HG03139 (cell line): ENCODE measurements around the gene CFAP90.

ENCODE experiments used
- ATAC-seq: cut with Tn5 transposase; IDR thresholded peaks from one replicate; pipeline ENCODE4 v1.9.1; 2021; ENCODE audit not compliant: unreplicated experiment

The CFAP90 gene, protein sequence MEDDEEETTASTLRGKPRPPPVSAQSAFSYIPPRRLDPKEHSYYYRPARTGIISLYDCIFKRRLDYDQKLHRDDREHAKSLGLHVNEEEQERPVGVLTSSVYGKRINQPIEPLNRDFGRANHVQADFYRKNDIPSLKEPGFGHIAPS

DNA sequence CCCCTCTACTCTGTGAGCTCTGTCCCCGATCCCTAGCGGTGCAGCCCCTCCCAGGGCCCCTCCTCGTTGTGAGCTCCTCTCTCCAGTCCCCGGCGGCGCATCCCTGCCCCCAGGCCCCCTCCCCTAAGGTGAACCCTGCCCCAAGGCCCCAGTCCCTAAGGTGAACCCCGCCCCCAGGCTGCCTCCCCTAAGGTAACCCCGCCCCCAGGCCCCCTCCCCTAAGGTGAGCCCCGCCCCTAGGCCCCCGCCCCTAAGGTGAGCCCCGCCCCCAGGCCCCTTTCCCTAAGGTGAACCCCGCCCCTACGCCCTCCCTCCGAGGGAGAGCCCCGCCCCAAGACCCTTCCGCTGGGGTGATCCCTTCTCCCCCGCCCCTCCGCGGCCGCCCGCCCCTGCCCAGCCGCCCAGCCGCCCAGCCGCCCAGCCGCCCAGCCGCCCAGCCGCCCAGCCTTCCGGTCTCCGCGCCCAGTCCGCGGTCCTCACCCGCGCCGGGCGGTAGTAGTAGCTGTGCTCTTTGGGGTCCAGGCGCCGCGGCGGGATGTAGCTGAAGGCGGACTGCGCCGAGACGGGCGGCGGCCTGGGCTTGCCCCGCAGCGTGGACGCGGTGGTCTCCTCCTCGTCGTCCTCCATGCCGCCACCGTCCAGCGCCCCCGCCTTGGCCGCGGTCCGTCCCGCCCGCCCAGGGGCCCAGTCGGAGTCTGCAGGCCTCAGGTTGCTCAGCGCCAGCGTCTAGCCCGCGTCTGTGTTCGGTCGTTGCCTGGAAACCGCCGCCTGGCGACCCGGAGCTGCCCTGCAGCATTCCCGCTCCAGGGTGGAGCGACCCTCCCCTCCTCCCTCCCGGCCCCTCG is at the start of gene CFAP90:
Gene CFAP90 (minus strand): TSS at position 739 of the 845 bp plus-strand sequence. CDS start 112 bp downstream, at position 627.
- ATAC-seq, result no peak

DNA sequence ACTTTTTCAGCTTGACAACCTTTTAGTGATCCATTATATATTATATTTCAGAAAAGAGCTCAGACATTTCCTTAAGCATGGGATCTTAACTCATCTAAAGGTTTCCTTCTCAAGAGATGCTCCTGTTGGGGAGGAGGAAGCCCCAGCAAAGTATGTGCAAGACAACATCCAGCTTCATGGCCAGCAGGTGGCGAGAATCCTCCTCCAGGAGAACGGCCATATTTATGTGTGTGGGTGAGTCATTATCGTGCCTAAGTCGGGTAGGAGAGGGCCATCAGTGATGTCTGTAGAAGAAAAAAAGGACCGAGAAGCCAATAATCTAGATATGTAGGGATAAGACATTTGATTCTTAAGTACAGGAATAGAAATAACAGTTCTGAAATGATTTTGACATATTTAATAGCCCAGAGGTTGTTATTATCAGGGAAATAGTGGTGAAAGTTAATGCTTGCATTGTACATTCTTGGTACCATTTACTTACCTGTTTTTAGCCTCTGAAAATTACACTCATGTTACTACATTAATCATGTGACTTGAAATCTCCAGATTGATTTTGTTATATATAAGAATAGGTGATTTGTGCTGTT is 46.2 kb upstream of the CFAP90 start:
- no peak for ATAC-seq

DNA sequence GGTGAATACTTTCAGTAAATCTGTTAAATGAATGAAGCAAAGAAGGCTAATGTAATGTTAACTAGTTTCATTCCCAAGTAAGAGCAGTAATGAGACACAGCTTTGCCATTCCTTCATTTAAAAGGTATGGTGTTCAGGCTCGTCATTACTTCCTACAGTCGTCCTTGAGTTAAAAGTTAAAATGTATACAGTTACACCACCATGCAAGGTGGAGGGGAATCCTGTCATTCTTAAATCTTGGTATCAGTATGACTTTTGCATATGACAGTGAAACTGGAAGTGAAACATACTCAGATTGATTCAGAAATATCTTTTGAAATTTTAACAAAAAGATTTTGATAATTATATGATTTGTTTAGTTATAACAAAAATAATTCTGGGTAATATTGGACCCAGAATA is 43.9 kb upstream of the CFAP90 start:
- peak; percentile 96 for ATAC-seq

DNA sequence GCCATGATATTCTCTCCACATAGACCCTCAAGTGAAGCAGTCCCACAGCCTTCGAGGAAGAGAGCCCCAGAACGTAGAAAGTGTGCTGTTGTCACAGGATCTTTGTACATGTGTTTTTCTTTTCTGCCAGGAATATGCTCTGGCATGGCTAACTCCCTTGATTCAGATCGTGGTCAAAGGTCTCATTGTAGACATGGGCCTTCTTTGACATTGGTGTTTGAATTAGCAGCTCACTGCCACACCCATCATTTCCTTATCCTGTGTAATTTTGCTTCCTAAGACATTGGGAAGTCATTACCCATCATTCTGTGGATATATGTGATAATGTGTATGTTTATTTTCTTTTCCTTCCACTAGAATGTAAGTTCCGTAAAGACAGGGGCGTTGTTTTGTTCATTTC is 43.5 kb upstream of the CFAP90 start:
- no peak for ATAC-seq

DNA sequence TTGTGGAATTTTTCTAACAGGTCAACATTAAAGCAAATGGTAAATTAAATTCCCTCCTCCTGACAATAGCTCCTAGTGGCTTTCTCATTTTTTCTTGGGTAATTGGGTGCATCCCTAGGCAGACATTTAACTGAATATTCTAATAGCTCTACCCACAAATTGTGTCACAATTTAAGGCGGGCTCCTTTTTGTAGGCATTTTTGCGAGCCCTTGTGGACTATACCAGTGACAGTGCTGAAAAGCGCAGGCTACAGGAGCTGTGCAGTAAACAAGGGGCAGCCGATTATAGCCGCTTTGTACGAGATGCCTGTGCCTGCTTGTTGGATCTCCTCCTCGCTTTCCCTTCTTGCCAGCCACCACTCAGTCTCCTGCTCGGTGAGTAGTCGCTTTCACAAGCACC is 38.0 kb upstream of the CFAP90 start:
- ATAC-seq, result no peak

DNA sequence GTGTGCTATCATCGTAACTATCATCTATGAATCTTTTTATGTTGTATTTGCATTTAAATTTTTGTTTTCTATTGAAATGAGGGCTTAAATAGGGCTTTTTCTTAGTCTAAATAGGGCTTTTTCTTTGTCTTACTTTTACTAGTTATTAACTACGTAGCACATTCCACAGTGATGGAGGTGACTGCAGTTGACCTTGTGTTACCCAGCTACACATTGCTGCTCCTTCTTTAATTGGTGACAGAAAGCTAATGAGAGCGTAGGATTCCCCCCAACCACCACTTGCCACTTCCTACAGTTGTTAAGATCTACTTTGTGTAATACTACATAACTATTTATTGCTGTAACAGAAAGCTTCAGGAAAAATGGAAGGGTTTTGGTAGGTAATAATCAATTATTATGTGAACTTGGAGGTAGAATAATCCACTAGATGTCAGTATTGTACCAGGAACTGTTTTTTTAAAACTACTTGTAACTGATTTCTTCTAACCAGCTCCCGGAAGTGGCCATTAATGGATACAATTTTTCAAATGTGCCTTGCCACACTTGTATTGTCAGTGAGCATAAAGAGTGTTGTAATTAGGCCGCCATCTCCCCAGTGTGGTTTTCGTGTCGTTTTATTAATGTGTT is 36.0 kb upstream of the CFAP90 start:
- no peak for ATAC-seq

DNA sequence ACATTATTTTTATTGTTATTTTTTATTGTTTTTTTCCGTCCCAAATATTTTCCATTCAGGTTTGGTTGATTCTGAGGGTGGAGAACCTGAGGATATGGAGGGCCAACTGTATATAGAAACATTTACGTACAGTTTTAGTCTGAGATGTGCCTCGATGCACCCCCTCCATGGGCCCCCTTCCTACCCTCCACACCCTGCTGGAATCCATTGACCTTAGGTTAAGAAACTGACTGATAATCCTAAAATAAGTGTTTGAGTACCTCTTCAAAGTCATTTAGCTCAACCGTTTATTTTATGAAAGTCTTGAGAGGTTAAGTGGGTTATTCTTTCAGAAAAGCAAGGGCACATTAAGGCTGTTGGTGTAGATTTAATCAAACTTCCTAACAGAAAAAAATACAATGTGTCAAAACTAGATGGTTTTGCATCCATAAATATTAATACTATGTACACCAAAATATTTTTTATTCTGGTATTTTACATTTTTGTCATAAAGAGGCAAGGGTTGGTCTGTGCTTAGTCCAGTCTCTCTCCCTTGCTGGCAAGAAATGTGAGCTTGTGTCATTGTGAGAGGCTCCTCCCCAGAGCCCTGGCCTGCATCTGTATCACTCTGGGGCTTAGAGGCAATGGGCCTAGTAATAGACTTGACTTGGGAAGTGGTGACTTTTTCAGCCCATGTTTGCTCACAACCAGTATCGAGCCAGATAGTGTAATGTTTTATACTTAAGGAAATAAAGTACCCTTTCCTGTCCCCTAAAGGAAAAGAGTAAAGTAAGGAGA is 33.7 kb upstream of the CFAP90 start:
- no peak for ATAC-seq

DNA sequence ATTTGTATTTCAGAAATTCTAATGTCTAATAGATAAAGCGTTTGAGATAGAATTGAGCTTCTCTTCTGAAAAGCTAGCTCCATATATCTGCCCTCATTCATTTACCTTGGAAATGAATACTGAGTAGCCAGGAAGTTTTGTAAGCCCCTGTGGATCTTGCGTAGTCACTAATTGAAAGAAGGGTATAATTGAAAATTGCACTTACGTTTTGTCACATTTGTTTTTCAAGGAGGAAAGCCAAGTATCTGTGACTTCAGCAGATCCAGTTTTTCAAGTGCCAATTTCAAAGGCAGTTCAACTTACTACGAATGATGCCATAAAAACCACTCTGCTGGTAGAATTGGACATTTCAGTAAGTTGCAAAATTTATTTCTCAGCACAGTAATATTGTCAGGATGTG is 32.0 kb upstream of the CFAP90 start:
- no peak for ATAC-seq

DNA sequence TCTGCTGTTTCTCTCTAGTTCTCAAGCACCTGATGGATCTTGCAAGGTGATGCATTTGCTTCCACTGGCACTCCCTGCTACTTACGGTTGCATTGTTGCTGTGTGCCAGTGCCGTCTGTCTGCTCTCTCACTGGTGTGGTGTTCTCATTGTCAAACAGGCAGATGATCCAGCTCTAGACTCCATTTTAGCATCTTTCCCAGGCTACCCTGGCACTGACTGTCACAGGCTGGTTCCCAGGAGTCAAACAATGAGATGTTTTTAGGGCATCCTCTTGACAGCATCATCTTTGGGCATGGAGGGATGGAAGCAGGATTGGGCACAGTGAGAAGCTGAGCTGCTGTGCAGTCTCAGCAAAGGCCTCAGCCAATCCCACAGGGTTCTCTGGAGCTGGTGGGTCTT is 30.9 kb upstream of the CFAP90 start:
- ATAC-seq, result no peak

DNA sequence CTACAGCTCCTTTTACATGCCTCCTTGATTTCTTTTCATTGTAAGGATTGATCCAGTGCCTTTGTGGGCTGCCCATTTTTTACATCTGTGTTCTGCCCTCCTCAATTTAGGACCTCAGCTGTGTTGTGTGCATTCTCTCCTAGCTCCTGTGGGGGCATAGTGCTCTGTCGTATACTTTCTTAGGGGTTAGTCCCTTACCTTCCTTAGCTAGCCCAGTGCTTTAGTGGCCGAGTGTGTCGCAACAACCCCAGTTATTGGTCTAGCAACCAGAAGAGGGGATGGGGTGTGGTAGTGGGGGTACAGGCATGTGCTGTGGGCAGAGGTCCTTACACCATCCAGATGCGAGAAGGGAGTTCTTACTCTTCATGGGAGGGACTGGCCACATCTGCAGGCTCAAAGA is 30.2 kb upstream of the CFAP90 start:
- no peak for ATAC-seq

DNA sequence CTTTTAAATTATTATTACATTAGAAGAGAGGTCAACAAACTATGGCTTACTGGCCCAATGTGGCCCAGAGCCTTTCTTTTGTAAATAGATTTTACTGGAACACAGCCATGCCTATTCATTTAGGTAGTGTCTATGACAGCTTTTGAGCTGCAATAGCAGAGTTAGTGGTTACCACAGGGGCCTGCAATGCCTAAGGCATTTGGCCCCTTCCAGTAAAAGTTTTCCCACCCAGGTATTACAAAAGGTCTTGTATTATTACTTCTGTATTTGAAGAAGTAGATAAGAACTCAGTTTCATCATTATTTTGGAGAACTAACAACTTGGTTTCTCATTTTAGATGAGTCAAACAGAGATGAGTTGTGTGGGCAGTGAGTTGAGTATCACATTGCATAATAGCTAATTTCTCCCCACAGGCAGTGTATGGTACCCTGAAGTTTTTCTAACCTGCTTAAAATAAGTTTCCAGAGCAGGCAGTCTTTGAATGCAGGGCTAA is 27.5 kb upstream of the CFAP90 start:
- peak; percentile 95 for ATAC-seq

DNA sequence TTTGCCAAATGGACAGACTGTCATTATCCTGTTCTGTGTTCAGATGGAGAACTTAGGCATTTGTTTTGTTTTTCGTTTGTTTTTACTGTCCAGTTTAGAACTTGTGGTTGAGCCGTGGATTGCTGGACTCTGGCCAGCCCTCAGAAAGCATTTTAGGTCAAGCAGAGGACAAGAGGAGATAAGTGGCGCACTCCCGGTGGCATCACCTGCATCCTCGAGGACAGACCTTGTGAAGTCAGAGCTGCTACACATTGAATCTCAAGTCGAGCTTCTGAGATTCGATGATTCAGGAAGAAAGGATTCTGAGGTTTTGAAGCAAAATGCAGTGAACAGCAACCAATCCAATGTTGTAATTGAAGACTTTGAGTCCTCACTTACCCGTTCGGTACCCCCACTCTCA is 26.9 kb upstream of the CFAP90 start:
- no peak for ATAC-seq

DNA sequence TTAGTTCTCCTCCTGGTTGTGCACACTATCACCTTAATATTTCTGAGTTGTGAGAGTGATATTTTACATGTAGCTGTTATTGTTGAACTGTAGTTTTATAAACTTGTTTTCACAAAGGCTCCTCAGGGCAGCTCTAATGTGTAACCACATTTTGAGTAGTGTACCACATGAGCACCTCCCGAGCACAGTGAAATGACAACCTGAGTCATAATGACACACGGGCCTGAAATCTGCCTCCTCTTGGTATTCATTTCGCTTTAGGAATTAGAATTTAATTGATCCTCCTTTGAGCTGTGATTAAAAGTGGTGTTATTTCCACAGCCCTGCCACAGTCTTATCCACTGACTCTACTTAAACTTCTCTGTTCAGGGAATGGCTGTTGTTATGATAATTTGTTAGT is 25.9 kb upstream of the CFAP90 start:
- no peak for ATAC-seq

DNA sequence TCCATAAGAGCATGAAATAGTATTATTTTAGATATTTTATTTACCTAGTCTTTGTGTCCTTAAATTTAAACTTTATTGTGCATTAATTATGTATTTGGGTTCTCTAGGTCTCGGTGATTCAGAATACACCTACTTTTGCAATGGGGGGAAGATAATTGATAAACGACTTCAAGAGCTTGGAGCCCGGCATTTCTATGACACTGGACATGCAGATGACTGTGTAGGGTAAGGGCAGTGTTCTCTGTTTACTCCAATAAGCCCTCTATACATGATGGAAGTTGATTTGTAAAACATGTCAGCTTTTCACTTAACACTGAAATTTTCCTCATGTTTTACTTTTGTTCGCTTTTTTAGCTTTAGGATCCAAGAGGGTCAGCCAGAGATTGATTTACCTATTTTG is 24.2 kb upstream of the CFAP90 start:
- no peak for ATAC-seq

DNA sequence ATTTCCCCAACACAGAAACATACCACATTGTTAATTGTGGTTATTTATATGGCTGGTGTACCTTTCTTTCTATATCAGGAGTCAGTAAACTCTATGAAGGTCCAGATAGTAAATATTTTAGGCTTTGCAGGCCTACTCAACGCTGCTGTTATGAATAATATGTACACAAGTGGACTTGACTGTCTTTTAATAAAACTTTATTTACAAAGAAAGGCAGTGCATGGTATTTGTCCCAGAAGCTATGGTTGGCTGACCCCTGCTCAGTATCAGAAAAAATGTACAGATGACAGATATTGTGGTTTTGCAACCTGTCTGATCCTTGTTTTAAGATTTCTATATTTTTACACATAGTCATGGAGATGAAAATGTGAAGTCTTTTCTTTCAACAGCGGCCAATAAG is 23.7 kb upstream of the CFAP90 start:
- no peak for ATAC-seq

DNA sequence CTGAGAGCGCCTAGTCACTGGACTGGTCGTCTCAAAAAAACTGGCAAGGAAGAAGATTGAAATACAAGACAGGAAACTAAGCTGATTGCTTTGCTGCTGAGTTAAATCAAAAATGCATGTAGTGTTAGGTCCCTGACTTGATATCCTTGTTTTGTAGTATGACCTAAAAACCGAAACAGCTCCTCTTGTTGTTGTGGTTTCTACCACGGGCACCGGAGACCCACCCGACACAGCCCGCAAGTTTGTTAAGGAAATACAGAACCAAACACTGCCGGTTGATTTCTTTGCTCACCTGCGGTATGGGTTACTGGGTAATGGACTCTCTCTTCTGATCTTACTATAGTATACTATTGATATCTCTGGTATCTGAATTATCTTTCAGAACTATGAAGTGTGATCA is 22.3 kb upstream of the CFAP90 start:
- ATAC-seq, result no peak

DNA sequence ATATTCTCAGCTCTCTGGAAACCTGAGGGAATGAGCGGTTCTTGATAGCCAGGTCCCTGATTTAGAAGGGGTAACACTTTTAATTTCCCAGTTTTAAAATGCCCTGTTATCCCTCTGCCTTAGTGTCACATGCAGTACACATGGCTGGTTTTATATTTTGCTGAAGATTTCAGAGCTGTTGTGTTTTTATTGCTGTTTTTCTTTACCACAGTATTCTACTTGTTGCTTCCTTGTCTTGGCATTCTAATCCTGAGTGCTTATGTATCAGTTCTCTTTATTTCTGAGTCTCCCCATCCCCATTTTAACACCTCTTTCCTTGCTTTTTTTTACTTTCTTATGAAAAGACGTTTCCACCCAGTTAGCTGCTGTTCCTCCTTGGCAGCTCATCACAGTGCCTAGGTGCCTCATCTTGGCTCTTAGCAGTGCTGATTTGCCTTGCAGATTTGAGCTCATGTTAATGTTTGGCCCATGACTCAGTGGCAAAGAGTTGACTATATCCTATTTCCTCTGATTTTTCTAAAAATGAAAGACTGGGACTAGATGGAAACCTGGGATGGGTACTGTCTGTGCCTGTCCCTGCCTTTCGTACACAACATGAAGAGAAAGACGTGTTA is 21.7 kb upstream of the CFAP90 start:
- ATAC-seq, result no peak

DNA sequence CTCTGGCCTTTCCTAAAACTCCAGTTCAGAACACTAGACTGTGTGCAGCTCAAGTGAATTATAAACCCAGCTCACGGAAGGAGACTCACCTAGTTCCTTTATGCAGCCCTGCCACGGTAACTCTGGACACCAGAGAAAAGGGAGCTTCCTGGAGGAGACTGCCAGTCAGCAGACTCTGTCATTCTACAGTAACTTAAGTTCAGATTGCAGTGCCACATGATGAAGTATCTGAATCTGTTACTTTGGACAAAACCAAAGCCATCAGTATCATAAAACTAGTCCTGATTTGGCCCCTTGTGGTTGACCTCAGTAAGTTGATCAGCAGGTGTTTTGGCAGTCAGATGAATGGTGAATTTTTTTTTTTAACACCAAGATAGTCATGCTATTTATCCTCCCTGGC is 20.7 kb upstream of the CFAP90 start:
- no peak for ATAC-seq

DNA sequence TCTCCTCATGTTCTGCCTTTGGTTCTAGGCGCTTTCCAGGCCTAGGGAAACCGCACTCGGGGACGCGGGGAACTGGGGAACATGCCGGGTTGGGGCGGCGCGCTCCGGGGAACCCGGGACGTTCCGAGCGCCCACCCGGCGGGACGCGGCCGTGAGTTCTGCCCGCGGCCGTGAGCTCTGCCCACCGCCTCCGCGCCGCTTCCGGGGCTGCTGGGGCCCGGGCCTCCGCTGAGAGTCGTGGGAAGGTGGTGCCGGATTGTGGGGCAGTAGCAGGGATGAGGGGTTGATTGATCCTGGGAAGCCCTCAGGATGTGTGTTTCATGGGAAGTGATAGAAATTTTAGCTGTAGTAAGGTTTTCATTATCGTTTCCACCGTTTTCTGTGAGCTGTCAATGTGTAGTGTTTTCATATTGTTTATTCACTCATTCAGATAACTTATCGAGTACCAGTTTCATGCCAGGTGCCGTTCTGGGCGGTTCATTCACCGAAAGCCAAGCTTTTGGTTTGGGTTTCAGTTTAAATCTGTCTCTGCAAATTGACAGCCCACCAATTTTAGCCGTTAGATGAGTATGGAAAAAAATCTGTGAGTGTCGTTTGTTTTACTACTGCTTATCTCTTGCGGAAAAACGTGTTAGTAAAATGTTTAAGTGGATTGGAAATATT is 18.7 kb upstream of the CFAP90 start:
- ATAC-seq, result peak; percentile 28
